Endothelial cell of umbilical vein (primary cell): ENCODE measurements around the gene HSPA12A. TPM values are rescaled to one million over a fixed set of nuclear protein-coding genes. Genes with fewer than 3 reads are reported as not detected.

Source experiments
- BruUV-seq: library from RNA; stranded (reverse); fragments of 400-500 nt; replicated peaks from 2 replicates; lab custom pipeline; 2021; lab: Mats Ljungman, UMichigan
- CTCF ChIA-PET: fragments of 300-600, 350-600 bp; sonication (Branson Sonifier 250); formaldehyde crosslinking; loops from one replicate; lab custom pipeline; 2021; ENCODE audit warnings: antibody characterized with exemption, inconsistent platforms; lab: Charles Lee
- POLR2A ChIA-PET: fragments of 300-600, 350-600 bp; sonication (Branson Sonifier 250); formaldehyde crosslinking; loops from one replicate; lab custom pipeline; 2021; ENCODE audit warnings: antibody characterized with exemption, inconsistent platforms; lab: Charles Lee
- DNase-seq: peaks from one replicate; pipeline ENCODE4 v3.0.0-alpha.2; 2011; ENCODE audit warnings: low read depth, low spot score
- FAIRE-seq: peaks from 2 replicates; lab custom pipeline; 2011; peaks lifted over from hg19 to GRCh38; lab: Jason Lieb, UNC
- H2AFZ ChIP-seq: 2 replicates; pipeline ENCODE4 v1.6.0; 2012; ENCODE audit warnings: low read depth, low read length, control low read depth, inconsistent platforms
- H3K27ac ChIP-seq: 2 replicates; pipeline ENCODE4 v1.5.1; 2011; ENCODE audit warnings: low read depth, mild to moderate bottlenecking, control low read depth, low read length, moderate library complexity; ENCODE audit not compliant: insufficient read depth
- H3K27me3 ChIP-seq, 2 experiments: 2 replicates each; pipeline versions ENCODE4 v1.6.0 to v1.6.1; 2011; ENCODE audit warnings: low read length in 2 of 2, mixed read lengths in 1 of 2; ENCODE audit not compliant: control insufficient read depth in 2 of 2, insufficient read depth in 2 of 2
- H3K36me3 ChIP-seq, 2 experiments: 2 replicates in 1 of 2; 3 replicates in 1 of 2; pipeline ENCODE4 v1.5.1; 2011; ENCODE audit warnings: low read length in 2 of 2, mild to moderate bottlenecking in 1 of 2, moderate library complexity in 1 of 2; ENCODE audit not compliant: control insufficient read depth in 2 of 2, insufficient read depth in 2 of 2; ENCODE audit errors: extremely low read depth in 1 of 2
- H3K4me1 ChIP-seq: 3 replicates; pipeline ENCODE4 v1.5.1; 2011; ENCODE audit warnings: mild to moderate bottlenecking, low read length; ENCODE audit not compliant: control insufficient read depth, insufficient read depth; ENCODE audit errors: extremely low read depth
- H3K4me2 ChIP-seq: 2 replicates; pipeline ENCODE4 v1.6.1; 2011; ENCODE audit warnings: low read length, control low read depth, mixed read lengths; ENCODE audit not compliant: insufficient read depth
- H3K4me3 ChIP-seq, 3 experiments: fragments of 200-600 bp in 1 of 3; sonication (generic), shearing (Covaris generic) in 1 of 3; replicated peaks in 1 of 3; 2 replicates each; pipeline ENCODE4 v1.5.1; 2011 to 2016; ENCODE audit warnings: control low read depth in 3 of 3, low read length in 3 of 3, mild to moderate bottlenecking in 2 of 3, inconsistent platforms in 1 of 3, low read depth in 1 of 3, moderate library complexity in 1 of 3; ENCODE audit not compliant: insufficient read depth in 1 of 3
- H3K79me2 ChIP-seq: 2 replicates; pipeline ENCODE4 v1.6.0; 2012; ENCODE audit warnings: low read length, inconsistent platforms; ENCODE audit not compliant: control insufficient read depth, insufficient read depth
- H3K9ac ChIP-seq: replicated peaks from 2 replicates; pipeline ENCODE3; 2011; ENCODE audit warnings: low read length, control low read depth; ENCODE audit not compliant: insufficient read depth; ENCODE audit errors: extremely low read depth
- H3K9me1 ChIP-seq: replicated peaks from 3 replicates; pipeline ENCODE4 v1.6.0; 2011; ENCODE audit warnings: mild to moderate bottlenecking, low read length; ENCODE audit not compliant: control insufficient read depth, insufficient read depth; ENCODE audit errors: extremely low read depth
- H3K9me3 ChIP-seq: replicated peaks from 2 replicates; pipeline ENCODE4 v1.5.1; 2012; ENCODE audit warnings: low read length, inconsistent platforms; ENCODE audit not compliant: control insufficient read depth, insufficient read depth
- H4K20me1 ChIP-seq: replicated peaks from 2 replicates; pipeline ENCODE3; 2011; ENCODE audit warnings: mild to moderate bottlenecking, low read length; ENCODE audit not compliant: control insufficient read depth, insufficient read depth; ENCODE audit errors: extremely low read depth
- CTCF ChIP-seq, 2 donors: IDR thresholded peaks; 1 replicate in 1 of 2; 2 replicates in 1 of 2; pipeline ENCODE4 v1.5.1; 2011; ENCODE audit warnings: low read length in 2 of 2, mild to moderate bottlenecking in 2 of 2, moderate library complexity in 2 of 2, control low read depth in 1 of 2, inconsistent platforms in 1 of 2, low read depth in 1 of 2; ENCODE audit not compliant: insufficient read depth in 1 of 2; ENCODE audit errors: extremely low read depth in 1 of 2
- EZH2 ChIP-seq: IDR thresholded peaks from 2 replicates; pipeline ENCODE4 v1.6.1; 2012; ENCODE audit warnings: borderline replicate concordance, low read depth, mild to moderate bottlenecking, moderate library complexity, low read length, inconsistent platforms; ENCODE audit not compliant: severe bottlenecking
- FOS ChIP-seq: IDR thresholded peaks from 2 replicates; pipeline ENCODE4 v1.6.1; 2011; ENCODE audit warnings: mild to moderate bottlenecking, low read length, moderate library complexity, borderline replicate concordance; ENCODE audit not compliant: insufficient read depth
- GATA2 ChIP-seq: IDR thresholded peaks from 2 replicates; pipeline ENCODE4 v1.7.0; 2011; ENCODE audit warnings: low read depth, mild to moderate bottlenecking, moderate library complexity, mixed read lengths, low read length; ENCODE audit not compliant: insufficient read length, insufficient read depth
- JUN ChIP-seq: IDR thresholded peaks from 2 replicates; pipeline ENCODE4 v1.6.1; 2011; ENCODE audit warnings: borderline replicate concordance, low read depth; ENCODE audit not compliant: insufficient read length, insufficient read depth
- MAX ChIP-seq: IDR thresholded peaks from 2 replicates; pipeline ENCODE4 v1.6.1; 2011; ENCODE audit not compliant: insufficient read depth, insufficient read length
- MYC ChIP-seq: IDR thresholded peaks from one replicate; pipeline ENCODE4 v1.6.1; 2011; ENCODE audit warnings: mild to moderate bottlenecking, low read depth, low read length
- POLR2A ChIP-seq: IDR thresholded peaks from 2 replicates; pipeline ENCODE4 v1.6.1; 2012; ENCODE audit warnings: low read depth, mild to moderate bottlenecking, control low read depth, low read length
- POLR2AphosphoS5 ChIP-seq: IDR thresholded peaks from 2 replicates; pipeline ENCODE4 v1.6.1; 2012; ENCODE audit warnings: low read depth, mild to moderate bottlenecking, control low read depth, low read length, moderate library complexity; ENCODE audit not compliant: insufficient read depth
- dilution Hi-C: fragments of 300-500 bp; cut with MboI; formaldehyde crosslinking; loops from one replicate; pipeline ENCODE4 v1.15.0; 2019; ENCODE audit warnings: low sequenced_read_pairs; ENCODE audit not compliant: extremely low pct_ligation_motif_present
- intact Hi-C: fragments of 100-400 bp; cut with micrococcal nuclease; formaldehyde crosslinking; loops from one replicate; pipeline ENCODE4 v1.10.0; 2022
- polyA plus RNA-seq, 4 experiments: library from polyadenylated mRNA; depleted of rRNA in 3 of 4; stranded (reverse) in 3 of 4; unstranded in 1 of 4; fragments of >200 nt; gene quantifications; 2 replicates each; pipeline versions ENCODE4 v1.2.1 to v1.2.3, GENCODE V29; 2011 to 2012; ENCODE audit warnings: missing spikeins in 1 of 4
- total RNA-seq: library from RNA; stranded (reverse); gene quantifications from 2 replicates; pipeline ENCODE4 v1.2.3, GENCODE V29; 2021

Gene HSPA12A
- total and polyA plus RNA-seq, 2 donors (not counting 3 experiments of a cell fraction or from before 2014, with no cell fraction given), result 0.22 to 0.29 TPM

GRCh38 chr10:116756277-116756676 lies 13.9 kb upstream of the HSPA12A start:
- Histone ChIP-seq H2AFZ (no peak overlapping the region), H3K79me2 (no peaks in the 10 kb centered on the region), H3K27me3 (no peaks in the 10 kb centered on the region), H3K4me3 (no peak overlapping the region), H3K4me2 (no peak overlapping the region), H3K36me3 (no peaks in the 10 kb centered on the region), H3K4me1 (no peaks in the 10 kb centered on the region), H3K9me3 (no peaks in the 10 kb centered on the region), H3K27ac (no peak overlapping the region), H4K20me1 (no peaks in the 10 kb centered on the region), H3K9me1 (no peaks in the 10 kb centered on the region), H3K9ac (no peak overlapping the region)
- no peak for TF ChIP-seq JUN
- no peak for TF ChIP-seq POLR2A
- TF ChIP-seq POLR2AphosphoS5, result no peak
- no peak for TF ChIP-seq GATA2
- ChIA-PET POLR2A (no interaction called here), CTCF (no interaction called here)
- FAIRE-seq (no peak), DNase-seq (no peak)
- intact Hi-C loops (no loop called here), dilution Hi-C loops (no loop called here)
- BruUV-seq, result no TSS peak

GRCh38 chr10:116753759-116754158 lies 11.4 kb upstream of the HSPA12A start:
- POLR2A ChIA-PET, result no interaction called here
- CTCF ChIA-PET, result no interaction called here
- FAIRE-seq, result no peak

More at GRCh38 chr10:116753759-116754158, 11.4 kb upstream of the HSPA12A start:
- H3K27me3 ChIP-seq, result no peaks in the 10 kb centered on the region
- H3K4me2 ChIP-seq, result no peak overlapping the region
- H3K36me3 ChIP-seq, result no peaks in the 10 kb centered on the region
- DNase-seq, result no peak
- intact Hi-C loops (no loop called here), dilution Hi-C loops (no loop called here)
- H3K79me2 ChIP-seq, result no peaks in the 10 kb centered on the region
- H3K4me3 ChIP-seq, result no peak overlapping the region
- H3K9ac ChIP-seq, result no peak overlapping the region
- no peak overlapping the region for H2AFZ ChIP-seq
- no peaks in the 10 kb centered on the region for H3K9me3 ChIP-seq
- H3K4me1 ChIP-seq, result no peaks in the 10 kb centered on the region
- H3K9me1 ChIP-seq, result no peaks in the 10 kb centered on the region
- no TSS peak for BruUV-seq
- H3K27ac ChIP-seq, result no peak overlapping the region
- H4K20me1 ChIP-seq, result no peaks in the 10 kb centered on the region
- TF ChIP-seq MAX, result no peak
- TF ChIP-seq FOS, result no peak
- TF ChIP-seq MYC, result no peak
- TF ChIP-seq POLR2A, result no peak
- no peak for TF ChIP-seq CTCF (IDR thresholded peaks at IDR 0.05; ENCODE audit: extremely low read depth in 1 of 2, insufficient read depth in 1 of 2, low read depth in 1 of 2, low read length in 2 of 2)
- no peak for TF ChIP-seq JUN
- no peak for TF ChIP-seq GATA2
- TF ChIP-seq EZH2, result no peak
- TF ChIP-seq POLR2AphosphoS5, result no peak
